Lower lobe of right lung (tissue), 2 donors: ENCODE results near the gene CPT1C. TPM values are rescaled to one million over a fixed set of nuclear protein-coding genes. Genes with fewer than 3 reads are reported as not detected.

Experiments used
- ATAC-seq, 2 donors: fragments of 200-7000 bp; cut with Tn5 transposase; one replicate each; pipeline ENCODE4 v1.9.1; 2020 to 2022; ENCODE audit warnings: mild to moderate bottlenecking in 2 of 2, moderate library complexity in 2 of 2
- DNase-seq: peaks from one replicate; pipeline ENCODE4 v3.0.0-alpha.2; 2020
- H3K27ac ChIP-seq: fragments of 200-600 bp; one replicate; pipeline ENCODE4 v1.8.0; 2022
- H3K27me3 ChIP-seq: fragments of 200-600 bp; one replicate; pipeline ENCODE4 v1.8.0; 2022; ENCODE audit warnings: low read depth
- H3K36me3 ChIP-seq: fragments of 200-600 bp; one replicate; pipeline ENCODE4 v1.8.0; 2022; ENCODE audit warnings: mild to moderate bottlenecking
- H3K4me1 ChIP-seq: fragments of 200-600 bp; one replicate; pipeline ENCODE4 v1.8.0; 2022
- H3K4me3 ChIP-seq: fragments of 200-600 bp; one replicate; pipeline ENCODE4 v1.8.0; 2022; ENCODE audit warnings: mild to moderate bottlenecking
- H3K9me3 ChIP-seq: fragments of 200-600 bp; one replicate; pipeline ENCODE4 v1.8.0; 2022
- CTCF ChIP-seq: fragments of 200-600 bp; IDR thresholded peaks from one replicate; pipeline ENCODE4 v1.8.0; 2022; ENCODE audit warnings: antibody characterized with exemption, mild to moderate bottlenecking
- intact Hi-C: fragments of 100-400 bp; cut with DNase I; formaldehyde crosslinking; loops from one replicate; pipeline ENCODE4 v1.11.0; 2022
- total RNA-seq: library from RNA; stranded (reverse); fragmentation: NEBNext Ultra II Directional; extraction: Animal tissue kit (Norgen Biotek cat#: 25700); gene quantifications from one replicate; pipeline ENCODE4 v1.2.1, GENCODE V29; 2021
- donor health status: DM: no; HTN: yes; CAD: no; lungs with severe emphysema.

The CPT1C gene
- total RNA-seq, 1 donor from 2014 or later: 3.8 TPM

- no peak for ATAC-seq
Observed at GRCh38 chr19:49749055-49749716, 58.3 kb downstream of the CPT1C start.

GRCh38 chr19:49749771-49750170 is 58.9 kb downstream of the CPT1C start:
- no peak for ATAC-seq
- no peak for DNase-seq
- H3K9me3 ChIP-seq: no peaks in the 10 kb centered on the region
- no peaks in the 10 kb centered on the region for H3K36me3 ChIP-seq
- H3K27me3 ChIP-seq: no peaks in the 10 kb centered on the region
- no peak overlapping the region for H3K27ac ChIP-seq
- no peak for TF ChIP-seq CTCF
- no peak overlapping the region for H3K4me3 ChIP-seq
- intact Hi-C loops: no loop called here
- H3K4me1 ChIP-seq: no peaks in the 10 kb centered on the region

More at GRCh38 chr19:49749055-49749716, 58.3 kb downstream of the CPT1C start:
- Histone ChIP-seq H3K9me3 (no peaks in the 10 kb centered on the region), H3K27me3 (no peaks in the 10 kb centered on the region), H3K27ac (no peak overlapping the region), H3K4me3 (no peak overlapping the region), H3K4me1 (no peaks in the 10 kb centered on the region), H3K36me3 (no peaks in the 10 kb centered on the region)
- intact Hi-C loops: no loop called here
- no peak for DNase-seq
- no peak for TF ChIP-seq CTCF

- Histone ChIP-seq H3K4me3 (no peak overlapping the region), H3K27ac (no peak overlapping the region), H3K27me3 (no peaks in the 10 kb centered on the region), H3K4me1 (no peaks in the 10 kb centered on the region), H3K36me3 (no peaks in the 10 kb centered on the region), H3K9me3 (peaks cover 9% of the 10 kb centered on the region)
- DNase-seq: no peak
- ATAC-seq: no peak
- no peak for TF ChIP-seq CTCF
- intact Hi-C loops: no loop called here
Observed at GRCh38 chr19:49752701-49753100, 61.8 kb downstream of the CPT1C start.

- ATAC-seq (no peak), DNase-seq (no peak)
- Histone ChIP-seq H3K4me1 (no peaks in the 10 kb centered on the region), H3K27ac (no peak overlapping the region), H3K9me3 (peaks cover 9% of the 10 kb centered on the region), H3K36me3 (no peaks in the 10 kb centered on the region), H3K4me3 (no peak overlapping the region), H3K27me3 (no peaks in the 10 kb centered on the region)
- intact Hi-C loops: no loop called here
- no peak for TF ChIP-seq CTCF
Observed at GRCh38 chr19:49755956-49756355, 65.0 kb downstream of the CPT1C start.

GRCh38 chr19:49758292-49758691 is 67.4 kb downstream of the CPT1C start:
- Histone ChIP-seq H3K36me3 (no peaks in the 10 kb centered on the region), H3K4me1 (no peaks in the 10 kb centered on the region), H3K9me3 (peaks cover 9% of the 10 kb centered on the region), H3K27ac (no peak overlapping the region), H3K27me3 (no peaks in the 10 kb centered on the region), H3K4me3 (no peak overlapping the region)
- ATAC-seq (no peak), DNase-seq (no peak)
- TF ChIP-seq CTCF: no peak
- intact Hi-C loops: no loop called here
